ENCODE measurements around the gene PEX11B. TPM values are rescaled to one million over a fixed set of nuclear protein-coding genes. Genes with fewer than 3 reads are reported as not detected.
A peak's percentile ranks its signal among the peaks of the same experiment; 100 is the strongest.

Gene PEX11B
- total and polyA plus RNA-seq, 2 of the 8 experiments (the other 6 are each of a cell fraction or from before 2014, with no cell fraction given), result 9.1 to 15.1 TPM

- peaks cover 25% of the 10 kb centered on the region for H3K23me2 ChIP-seq (ENCODE audit: low read depth, low read length)
- H3K4ac ChIP-seq (replicated peaks; ENCODE audit: insufficient read length, low read depth, low read length), result no peak overlapping the region
- H3K27ac ChIP-seq (ENCODE audit: low read depth, low read length), result no peak overlapping the region
- peaks cover 0 to 2% of the 10 kb centered on the region in 2 experiments for H4K20me1 ChIP-seq (replicated peaks in 1 of 2; ENCODE audit: control insufficient read depth in 1 of 2, insufficient read depth in 2 of 2, low read length in 2 of 2)
- DNase-seq (ENCODE audit: low read depth in 1 of 2, low spot score in 2 of 2), result no peak
- peak overlapping the region; percentile 93 to 98 for H3K4me2 ChIP-seq (ENCODE audit: insufficient read depth in 1 of 2, low read depth in 2 of 2, low read length in 2 of 2)
- peaks cover 0 to 20% (median 11%) of the 10 kb centered on the region in 4 experiments; a peak in 6 of 7 replicates for H3K4me1 ChIP-seq (replicated peaks in 1 of 4; ENCODE audit: control insufficient read depth in 3 of 4, insufficient read depth in 4 of 4, low read length in 3 of 4)
- no peaks in the 10 kb centered on the region for H3K9me3 ChIP-seq (ENCODE audit: insufficient read depth in 2 of 2, low read depth in 1 of 2, low read length in 1 of 2)
- H3K27me3 ChIP-seq (replicated peaks in 1 of 4; ENCODE audit: control insufficient read depth in 3 of 4, extremely low read depth in 1 of 4, insufficient read depth in 3 of 4, low read length in 3 of 4), result peaks cover 25 to 80% (median 67%) of the 10 kb centered on the region in 4 experiments
- no peak overlapping the region; the same call in 1 of the 2 replicates for H3K18ac ChIP-seq (ENCODE audit: extremely low read depth, low read length)
- POLR2A ChIA-PET (ENCODE audit: partially characterized antibody), result interaction anchor here (1.1 to 5.3 kb wide), 2 partner anchors 33 to 75 kb away, joined by 4 to 31 read pairs; partner anchors contain the start of gene RBM8A
- no peak overlapping the region for H4K91ac ChIP-seq (replicated peaks; ENCODE audit: insufficient read length, low read length)
- no peak overlapping the region for H2BK20ac ChIP-seq (ENCODE audit: low read length)
- no peak overlapping the region for H3K56ac ChIP-seq (replicated peaks; ENCODE audit: insufficient read length, low read depth, low read length)
- CTCF ChIA-PET (ENCODE audit: partially characterized antibody), result interaction anchor here (1.1 kb wide), 1 partner anchor 50 kb away, joined by 3 read pairs; the partner anchor contains the start of gene ITGA10
- no peak overlapping the region for H2BK5ac ChIP-seq (ENCODE audit: low read depth, low read length)
- H3K36me3 ChIP-seq (ENCODE audit: control insufficient read depth in 2 of 4, insufficient read depth in 4 of 4, low read length in 3 of 4), result no peaks in the 10 kb centered on the region
- no peak overlapping the region for H4K8ac ChIP-seq (ENCODE audit: extremely low read depth, insufficient read depth, low read length)
- no peaks in the 10 kb centered on the region for H3K79me2 ChIP-seq (ENCODE audit: control insufficient read depth in 1 of 2, insufficient read depth in 2 of 2, low read length in 2 of 2)
- no peak overlapping the region for H3K9ac ChIP-seq (replicated peaks in 1 of 4; ENCODE audit: extremely low read depth in 1 of 4, low read depth in 3 of 4, low read length in 3 of 4)
- H2AK5ac ChIP-seq (ENCODE audit: low read depth, low read length), result no peak overlapping the region
- H2AFZ ChIP-seq (ENCODE audit: low read length), result peak overlapping the region; percentile 28; the same call in 1 of the 2 replicates
- no peak overlapping the region for H3K14ac ChIP-seq (ENCODE audit: insufficient read length)
- H3K4me3 ChIP-seq (ENCODE audit: extremely low read depth in 1 of 4, insufficient read depth in 2 of 4, low read depth in 3 of 4, low read length in 4 of 4), result peak overlapping the region; percentile 56 to 85 (median 82)
- WGBS, 2 experiments (ENCODE audit: extremely low coverage in 1 of 2, insufficient coverage in 1 of 2, insufficient read length in 1 of 2, insufficient replicate concordance in 2 of 2, low coverage in 1 of 2, low lambda C conversion rate in 2 of 2, missing lambda C conversion rate in 1 of 2), result 11% methylated on average over 12 of the region's 12 CpGs; no CpG with 5 or more reads in 1 of the 2 experiments
- no peak for TF ChIP-seq KDM1A (IDR thresholded peaks at IDR 0.05; ENCODE audit: borderline replicate concordance, low read length)
- no peak for TF ChIP-seq TBP (IDR thresholded peaks at IDR 0.05; ENCODE audit: low read depth, low read length)
- TF ChIP-seq YY1 (IDR thresholded peaks at IDR 0.05; ENCODE audit: low read depth, low read length), result no peak
- no peak for TF ChIP-seq EZH2 (IDR thresholded peaks at IDR 0.05; ENCODE audit: low read depth, low read length, severe bottlenecking)
- TF ChIP-seq RAD21 (IDR thresholded peaks at IDR 0.05 in 1 of 2, conservative IDR thresholded peaks at IDR 0.05 in 1 of 2; ENCODE audit: low read depth in 2 of 2, low read length in 2 of 2), result no peak
- no peak for TF ChIP-seq CBX5 (IDR thresholded peaks at IDR 0.05; ENCODE audit: low read depth, low read length)
- TF ChIP-seq BACH1 (IDR thresholded peaks at IDR 0.05; ENCODE audit: low read length), result no peak
- no peak for TF ChIP-seq SRF (IDR thresholded peaks at IDR 0.05; ENCODE audit: low read depth, low read length)
- no peak overlapping the region for H4K5ac ChIP-seq (ENCODE audit: insufficient read length, low read depth, low read length)
- peak overlapping the region; percentile 3; the same call in 1 of the 2 replicates for H2BK15ac ChIP-seq (ENCODE audit: low read length)
- H3K23ac ChIP-seq (ENCODE audit: insufficient read length), result no peak overlapping the region
- no peak overlapping the region for H2BK120ac ChIP-seq (replicated peaks; ENCODE audit: low read depth, low read length)
- no peak for FAIRE-seq
- H3K79me1 ChIP-seq (ENCODE audit: low read depth, low read length), result no peaks in the 10 kb centered on the region
- 0 out of 2 replicates have a peak overlapping the region, but pooled peaks have one; percentile 28 for H2BK12ac ChIP-seq (ENCODE audit: low read depth, low read length)
Measured at GRCh38 chr1:145959957-145960467, 41.5 kb upstream of the PEX11B start.
